CD4-positive, alpha-beta T cell treated with Interferon alpha-2 for 1 hour (primary cell): ENCODE measurements around the gene SLC36A1.
"Not testable (repeated sequence)": the region's sequence is repeated elsewhere in the genome, so short reads cannot be mapped to it uniquely, and the experiment has no call there.

Experiments
- DNase-seq, 2 donors: peaks; one replicate each; pipeline ENCODE4 v3.0.0-alpha.2; 2020 to 2022

The SLC36A1 gene

DNA sequence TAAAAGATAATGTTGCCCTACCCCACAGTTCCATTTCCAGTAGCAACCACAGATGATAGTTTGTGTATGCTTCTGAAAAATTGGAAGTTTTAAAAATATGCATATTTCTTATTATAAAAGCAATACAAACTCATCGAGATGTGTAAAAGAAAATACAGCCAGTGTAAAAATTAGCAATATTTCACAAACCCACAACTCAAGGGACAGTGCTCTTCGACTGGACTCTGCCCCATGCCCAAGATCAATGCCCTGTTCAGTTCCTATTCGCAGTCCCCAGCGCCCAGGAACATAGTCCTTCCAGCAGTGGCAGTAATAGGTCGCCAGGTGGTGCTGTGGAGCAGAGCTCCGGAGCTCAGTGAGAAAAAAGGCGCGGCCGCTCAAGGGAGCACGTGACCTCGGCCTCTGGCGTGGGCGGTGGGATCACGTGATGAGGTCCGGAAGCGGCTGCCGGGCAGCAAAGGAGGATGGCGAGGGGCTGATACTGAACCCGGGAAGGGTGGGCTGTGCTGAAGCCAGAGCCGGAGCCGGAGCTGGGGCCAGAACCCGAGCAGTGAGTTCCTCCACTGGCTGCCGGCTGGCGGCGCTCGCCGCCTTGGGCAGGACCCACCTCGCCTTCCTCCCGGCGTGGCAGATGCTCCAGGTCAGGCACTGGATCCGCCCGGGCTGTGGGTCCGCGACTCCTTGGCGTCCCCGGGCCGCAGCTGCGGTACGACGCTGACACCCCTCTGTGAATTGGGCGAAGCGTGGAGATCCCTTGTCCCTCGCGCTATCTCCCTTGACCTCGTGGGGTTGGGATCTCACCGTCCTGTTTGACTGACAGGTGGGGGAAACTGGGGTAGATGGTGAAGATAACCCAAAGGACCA lies at the start of gene SLC36A1:
Gene SLC36A1 (plus strand): TSS at position 430 of the 864 bp plus-strand sequence. CDS start 11,190 bp downstream, outside the sequence.
- peak; percentile 91 to 92 for DNase-seq

DNA sequence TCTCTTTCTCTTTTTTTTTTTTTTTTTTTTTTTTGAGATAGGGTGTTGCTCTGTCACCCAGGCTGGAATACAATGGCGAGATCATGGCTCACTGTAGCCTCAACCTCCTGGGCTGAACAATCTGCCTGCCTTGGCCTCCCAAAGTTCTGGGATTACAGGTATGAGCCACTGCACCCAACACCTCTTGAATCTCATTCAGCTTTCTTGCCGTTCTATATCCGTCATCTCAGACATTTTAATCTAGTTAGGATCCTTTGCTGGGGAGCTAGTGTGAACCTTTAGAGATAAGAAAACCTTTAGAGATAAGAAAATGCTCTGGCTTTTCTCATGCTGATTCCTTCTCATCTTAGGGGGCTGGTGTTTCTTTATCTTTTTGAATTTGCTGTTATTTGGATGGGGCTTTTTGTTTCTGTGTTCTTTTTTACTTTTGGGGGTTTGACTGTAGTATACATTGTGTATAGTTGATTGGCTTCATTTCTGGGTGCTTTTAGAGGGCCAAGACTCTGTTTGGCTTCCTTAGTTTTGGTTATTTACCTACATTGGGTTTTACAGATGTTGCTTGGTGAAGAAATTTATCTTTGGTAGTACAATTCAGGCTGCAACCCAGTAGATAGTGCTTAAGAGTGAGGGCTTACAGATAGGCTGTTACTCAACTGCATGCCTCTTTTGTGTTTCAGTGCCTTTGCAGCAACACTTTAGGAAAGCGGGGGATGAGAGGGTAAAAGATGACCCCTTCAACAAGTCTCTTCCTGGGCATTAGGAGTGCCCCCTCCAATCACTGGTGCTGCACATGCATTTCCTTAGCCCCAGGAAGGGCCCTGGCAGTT lies 41.9 kb upstream of the SLC36A1 start:
- no peak for DNase-seq

DNA sequence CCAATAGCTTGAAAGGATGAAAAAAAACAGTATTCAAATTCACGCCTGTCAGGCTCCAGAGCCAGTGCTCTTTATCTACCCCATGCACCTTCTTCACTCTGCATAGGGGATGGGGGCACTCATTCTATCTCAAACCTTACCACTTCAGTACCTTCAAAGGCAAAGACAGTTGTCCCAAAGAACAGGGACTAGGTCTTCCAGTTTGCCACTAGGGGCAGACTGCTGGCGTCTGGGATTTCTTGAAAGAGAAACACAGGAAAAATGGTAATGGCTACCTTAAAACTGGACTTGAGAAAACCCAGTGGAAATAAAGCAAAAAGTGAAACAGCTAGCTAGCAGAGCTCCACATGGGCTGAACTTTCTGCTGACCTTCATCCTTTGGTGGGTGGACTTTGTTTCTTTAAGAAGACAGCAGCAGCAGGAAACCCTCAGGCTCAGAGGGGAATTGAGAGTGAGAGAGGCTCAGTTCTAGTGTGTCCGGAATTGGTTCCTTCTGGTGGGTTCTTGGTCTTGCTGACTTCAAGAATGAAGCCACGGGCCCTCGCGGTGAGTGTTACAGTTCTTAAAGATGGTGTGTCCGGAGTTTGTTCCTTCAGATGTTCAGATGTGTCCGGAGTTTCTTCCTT lies 41.0 kb upstream of the SLC36A1 start:
- no peak for DNase-seq

DNA sequence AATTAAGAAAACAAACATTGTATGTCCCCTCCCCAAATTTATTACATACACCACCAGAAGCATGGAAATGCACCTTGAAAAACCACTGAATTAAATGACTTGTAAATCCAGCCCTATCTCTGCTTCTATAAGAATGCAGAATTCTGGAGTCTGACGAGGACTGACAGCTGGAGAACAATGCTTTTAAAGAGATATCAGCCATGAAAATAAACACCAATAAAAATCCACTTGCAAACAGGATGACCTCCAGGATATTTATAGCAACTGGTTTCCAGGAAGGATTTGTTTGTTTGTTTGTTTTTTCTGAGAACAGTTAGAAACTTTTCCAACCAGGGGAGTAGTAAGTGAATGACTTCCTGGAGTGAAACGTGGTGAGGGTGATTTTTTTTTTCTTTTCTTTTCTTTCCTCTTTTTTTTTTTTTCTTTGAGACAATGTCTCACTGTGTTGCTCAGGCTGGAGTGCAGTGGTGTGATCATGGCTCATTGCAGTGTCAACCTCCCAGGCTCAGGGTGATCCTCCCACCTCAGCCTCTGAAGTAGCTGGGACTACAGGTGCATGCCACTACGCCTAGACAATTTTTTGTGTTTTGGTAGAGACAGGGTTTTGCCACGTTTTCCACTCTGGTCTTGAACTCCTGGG lies 38.7 kb upstream of the SLC36A1 start:
- no peak for DNase-seq

DNA sequence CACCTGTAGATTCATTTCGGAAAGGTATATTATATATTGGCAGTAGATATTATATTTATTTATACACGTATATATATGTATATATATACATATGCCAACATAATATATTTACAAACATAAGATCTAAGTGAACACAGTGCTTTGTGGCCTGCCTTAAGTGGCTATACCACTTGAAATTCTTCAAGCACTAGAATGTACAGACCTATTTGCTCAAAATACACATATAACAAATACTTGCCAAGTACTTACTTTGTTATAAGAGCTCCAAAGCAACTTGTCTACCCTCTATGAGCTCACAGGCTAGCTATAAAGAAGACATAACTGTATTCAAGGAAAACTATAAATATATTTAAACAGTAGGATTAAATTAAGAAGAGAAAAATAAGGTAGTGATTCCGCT lies 33.6 kb upstream of the SLC36A1 start:
- DNase-seq: no peak

DNA sequence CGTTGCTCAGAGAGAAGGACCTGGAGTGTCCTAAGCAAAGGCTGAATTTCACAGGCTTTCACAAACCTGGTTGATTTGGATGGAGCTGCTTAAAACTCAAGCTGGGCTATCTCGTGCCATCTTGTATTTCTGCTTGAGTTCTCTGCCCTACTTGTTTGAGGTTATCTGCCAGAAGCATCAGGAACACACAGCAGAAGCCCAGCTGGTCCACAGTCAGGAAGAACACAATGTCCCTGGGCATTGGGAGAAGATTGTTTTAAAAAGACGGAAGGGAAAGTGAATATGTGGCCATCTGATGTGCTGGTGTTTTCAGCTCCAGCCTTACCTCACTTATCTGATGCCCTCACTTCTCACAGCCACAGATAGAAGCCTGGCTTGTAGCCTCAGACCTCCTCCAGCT lies 32.9 kb upstream of the SLC36A1 start:
- no peak for DNase-seq

DNA sequence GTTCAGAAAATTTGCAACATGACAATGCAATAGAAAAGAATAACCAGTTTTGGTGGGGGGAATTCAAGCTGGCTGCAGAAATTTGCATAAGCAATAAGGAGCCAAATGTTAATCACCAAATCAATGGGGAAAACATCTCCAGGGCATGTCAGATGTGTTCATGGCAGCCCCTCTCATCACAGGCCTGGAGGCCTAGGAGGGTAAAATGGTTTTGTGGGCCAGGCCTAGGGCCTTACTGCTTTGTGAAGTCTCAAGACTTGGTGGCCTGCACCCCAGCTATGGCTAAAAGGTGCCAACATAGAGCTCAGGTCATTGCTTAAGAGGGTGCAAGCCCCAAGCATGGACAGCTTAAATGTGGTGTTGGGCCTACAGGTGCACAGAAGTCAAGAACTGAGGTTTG lies 29.7 kb upstream of the SLC36A1 start:
- no peak for DNase-seq

DNA sequence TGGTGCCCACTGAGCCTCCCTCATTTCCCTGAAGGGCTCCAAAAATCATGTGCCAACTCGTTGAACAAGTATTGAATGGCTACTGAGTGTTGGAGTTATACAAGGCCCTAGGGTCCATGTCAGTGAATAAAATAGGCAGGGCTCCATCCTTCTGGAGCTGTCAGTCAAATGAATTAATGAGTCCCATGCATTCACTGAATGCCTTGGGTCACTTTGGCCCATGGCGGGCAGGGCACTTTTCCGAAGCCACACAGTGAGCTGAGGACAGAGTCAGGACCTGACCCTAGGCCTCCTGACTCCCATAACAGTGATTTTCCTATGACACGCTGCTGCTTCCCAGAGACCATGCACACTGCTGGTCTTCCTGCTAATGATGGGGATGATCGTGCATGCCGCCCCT lies 27.3 kb upstream of the SLC36A1 start:
- DNase-seq: no peak

DNA sequence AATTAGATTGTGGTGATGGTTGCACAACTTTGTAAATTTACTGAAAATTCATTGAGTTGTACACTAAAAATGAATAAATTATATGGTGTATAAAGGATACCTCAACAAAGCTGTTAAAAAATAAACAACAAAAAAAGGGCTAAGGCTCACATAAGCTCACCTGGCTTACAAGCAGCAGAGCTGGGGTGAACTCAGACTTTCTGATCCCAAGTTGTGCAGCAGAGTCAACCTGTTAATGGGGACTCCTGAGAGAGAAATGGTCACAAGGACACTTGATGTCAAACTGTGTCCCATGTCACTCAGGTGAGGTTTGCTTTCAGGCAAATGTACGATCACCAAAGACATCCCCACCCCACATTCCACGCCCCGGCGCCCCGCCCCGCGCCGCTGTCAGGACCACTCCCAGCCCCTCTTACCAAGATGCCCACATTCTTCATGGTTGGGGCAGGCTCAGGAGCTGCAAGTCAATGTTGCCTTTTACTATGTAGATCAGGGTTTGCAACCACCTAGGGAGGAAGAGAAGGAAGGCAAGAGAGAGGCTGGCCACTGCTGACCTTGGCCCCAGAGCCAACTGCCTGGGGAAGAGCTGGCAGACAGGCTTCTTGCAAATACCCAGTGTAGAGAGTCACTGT lies 22.4 kb upstream of the SLC36A1 start:
- DNase-seq: no peak

DNA sequence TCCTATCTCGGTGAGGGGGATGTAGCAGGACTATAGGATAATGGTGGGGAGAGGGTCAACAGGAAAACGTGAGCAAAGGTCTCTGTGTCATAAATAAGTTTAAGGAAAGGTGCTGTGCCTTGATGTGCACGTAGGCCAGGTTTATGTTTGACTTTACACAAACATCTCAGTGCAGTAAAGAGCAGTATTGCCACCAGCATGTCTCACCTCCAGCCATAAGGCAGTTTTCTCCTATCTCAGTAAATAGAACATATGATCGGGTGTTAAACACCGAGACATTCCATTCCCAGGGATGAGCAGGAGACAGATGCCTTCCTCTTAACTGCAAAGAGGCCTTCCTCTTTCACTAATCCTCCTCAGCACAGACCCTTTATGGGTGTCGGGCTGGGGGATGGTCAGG lies 21.1 kb upstream of the SLC36A1 start:
- DNase-seq: not testable (repeated sequence)

DNA sequence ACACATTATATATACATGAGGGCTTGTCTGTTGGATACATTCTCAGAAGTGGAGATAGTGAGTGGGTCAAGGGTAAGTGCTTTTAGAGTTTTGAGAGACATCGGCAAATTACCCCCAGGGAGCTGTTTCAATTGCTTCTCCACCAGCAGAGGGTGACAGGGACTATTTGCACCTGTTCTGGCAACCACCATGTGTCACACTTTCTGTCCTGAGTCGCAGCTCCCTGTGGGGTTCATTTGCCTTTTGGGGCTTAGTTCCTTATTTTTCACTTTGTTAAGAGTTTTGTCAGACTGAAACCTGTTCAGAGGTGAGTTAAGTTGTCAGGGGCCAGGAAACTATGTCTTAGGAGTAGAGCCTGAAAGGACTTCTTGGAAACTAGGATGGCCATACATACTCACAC lies 20.1 kb upstream of the SLC36A1 start:
- DNase-seq: peak in 1 of 2 donors; percentile 20

DNA sequence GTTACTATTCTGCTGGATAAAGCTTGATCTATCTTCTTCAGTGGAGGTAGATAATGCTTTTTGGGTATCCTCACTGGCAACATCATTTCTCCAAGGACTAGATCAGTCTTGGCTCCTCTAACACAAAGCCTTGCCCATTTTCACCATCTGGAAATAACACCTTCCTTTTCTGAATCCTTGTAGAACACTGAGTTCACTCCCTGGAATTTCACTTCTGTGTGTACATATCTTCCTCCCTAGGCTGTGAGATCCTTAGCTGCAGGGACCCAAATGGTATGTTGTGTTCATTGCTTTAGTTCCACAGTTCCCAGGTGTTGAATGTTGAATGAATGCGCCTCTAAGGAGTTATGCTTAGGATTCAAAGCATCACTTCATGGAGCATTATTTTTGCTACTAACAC lies 16.7 kb upstream of the SLC36A1 start:
- DNase-seq: no peak

DNA sequence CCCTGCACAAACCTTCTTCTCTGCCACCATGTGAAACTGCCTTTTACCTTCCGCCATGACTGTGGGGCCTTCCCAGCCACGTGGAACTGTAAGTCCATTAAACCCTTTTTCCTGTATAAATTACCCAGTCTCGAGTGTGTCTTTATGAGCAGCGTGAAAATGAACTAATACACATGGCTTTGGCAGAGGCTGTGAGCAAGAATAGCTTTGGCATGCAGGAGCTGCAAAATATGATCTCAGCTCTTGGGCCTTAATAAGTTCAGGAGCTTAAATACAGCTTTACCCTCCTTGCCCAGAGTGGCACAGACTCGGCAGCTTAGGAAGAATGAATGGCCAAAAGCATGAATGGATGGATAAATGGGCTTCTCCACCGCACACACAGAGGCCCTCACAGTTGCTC lies 15.7 kb upstream of the SLC36A1 start:
- DNase-seq: no peak

DNA sequence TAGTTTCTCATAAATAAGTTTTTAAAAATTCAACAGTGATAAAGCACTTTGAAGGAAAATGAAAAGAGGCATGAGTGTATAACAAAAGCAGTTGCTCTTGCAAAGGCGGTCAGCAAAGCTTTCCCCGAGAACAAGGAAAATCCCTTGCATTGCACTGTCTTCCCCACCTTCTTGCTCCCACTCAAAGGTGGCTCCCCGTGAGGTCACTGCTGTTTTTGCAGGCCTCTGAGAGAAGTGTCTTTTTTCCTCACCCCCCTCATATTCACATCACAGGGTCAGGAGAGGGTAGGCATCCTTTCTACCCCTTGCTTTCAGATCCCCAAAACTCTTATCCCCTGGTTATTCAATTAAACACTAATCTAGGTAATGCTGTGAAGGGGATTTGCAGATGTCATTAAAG lies 15.2 kb upstream of the SLC36A1 start:
- DNase-seq: no peak

DNA sequence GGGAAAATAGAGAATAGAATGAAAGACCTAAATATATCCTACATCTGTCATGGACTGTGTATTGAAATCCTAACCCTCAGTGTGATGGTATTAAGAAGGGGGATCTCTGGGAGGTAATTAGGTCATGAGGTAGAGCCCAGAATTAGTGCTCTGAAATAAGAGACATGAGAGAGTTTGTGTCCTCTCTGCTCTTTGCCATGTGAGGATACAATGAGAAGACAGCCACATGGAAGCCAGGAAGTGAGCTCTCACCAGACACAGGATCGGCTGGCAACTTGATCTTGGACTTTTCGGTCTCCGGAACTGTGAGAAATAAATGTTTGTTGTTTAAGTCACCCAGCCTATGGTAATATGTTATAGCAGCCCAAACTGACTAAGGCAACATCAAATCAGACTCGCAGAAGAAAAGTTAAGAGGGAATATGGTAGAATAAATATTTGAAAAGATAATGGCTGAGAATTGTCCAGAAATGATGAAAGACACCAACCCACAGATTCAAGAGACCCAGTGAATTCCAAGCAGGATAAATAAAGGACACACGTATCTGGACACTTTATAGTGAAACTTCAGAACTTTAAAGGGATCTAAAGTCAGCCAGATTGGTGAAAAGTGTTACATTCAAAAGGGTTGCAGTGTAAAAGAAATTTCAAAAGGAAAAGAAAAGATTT lies 12.7 kb upstream of the SLC36A1 start:
- DNase-seq: no peak

DNA sequence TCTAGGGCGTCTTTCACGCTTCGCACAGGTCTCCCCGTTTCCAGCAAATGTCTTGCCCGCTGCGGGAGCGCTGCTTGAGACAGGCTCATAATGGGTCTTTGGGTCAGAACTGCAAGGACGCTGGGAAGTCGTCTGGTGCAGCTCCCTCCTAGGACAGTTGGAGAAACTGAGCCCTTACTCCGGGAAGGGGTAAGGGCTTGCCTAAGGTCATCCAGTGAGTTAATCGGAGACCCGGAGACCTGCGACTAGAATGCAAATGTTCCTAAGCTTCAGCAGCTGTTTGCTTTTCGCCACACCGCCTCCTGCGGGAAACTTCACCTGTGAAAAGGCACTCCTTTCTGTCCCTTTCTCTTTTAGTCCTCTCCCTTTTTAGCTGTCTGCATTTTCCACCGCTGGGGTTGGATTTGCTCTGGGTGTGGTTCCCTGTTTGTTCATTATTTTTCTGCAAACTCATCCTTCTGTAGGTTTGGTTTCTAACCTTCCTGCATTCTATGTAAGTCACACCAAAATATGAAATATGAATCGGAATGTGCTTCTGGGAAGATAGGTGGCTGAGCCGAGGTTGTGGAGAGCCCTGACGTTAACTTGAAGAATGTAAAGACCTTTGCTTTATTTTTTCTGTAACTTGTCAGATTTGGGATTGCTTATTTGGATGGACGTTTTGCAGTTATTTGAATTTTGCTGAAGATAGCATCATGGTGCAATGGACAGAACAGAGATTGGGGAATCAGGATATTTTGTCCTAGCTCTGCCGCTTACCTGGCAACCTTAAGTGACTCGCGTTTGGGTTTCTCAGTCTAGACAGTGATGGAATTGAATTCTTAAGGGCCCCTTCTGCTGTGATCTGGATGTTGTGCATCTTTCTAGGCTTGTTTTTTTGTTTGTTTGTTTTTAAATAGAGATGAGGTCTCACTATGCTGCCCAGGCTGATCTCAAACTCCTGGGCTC lies 909 bp downstream of the SLC36A1 start:
- peak in 1 of 2 donors; percentile 25 for DNase-seq

DNA sequence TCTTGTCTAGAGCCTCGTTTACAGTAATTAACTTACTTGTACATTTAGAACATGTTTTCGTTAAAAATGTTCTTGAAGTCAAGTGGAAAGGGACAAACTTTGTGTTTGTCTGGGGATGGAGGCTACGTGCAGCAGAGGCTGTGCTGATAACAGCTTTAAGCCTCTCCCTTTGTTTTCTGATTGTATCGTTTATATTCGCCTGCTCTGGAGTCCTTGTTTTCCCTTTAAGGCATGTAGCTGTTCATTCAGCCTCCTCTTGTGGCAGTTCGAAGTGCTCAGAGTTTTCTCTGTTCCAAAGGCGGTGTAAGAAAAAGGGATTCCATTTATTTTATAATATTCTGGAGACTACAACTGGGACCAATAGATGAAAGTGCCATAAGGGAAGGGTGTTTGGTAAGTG lies 1.9 kb downstream of the SLC36A1 start:
- no peak for DNase-seq

DNA sequence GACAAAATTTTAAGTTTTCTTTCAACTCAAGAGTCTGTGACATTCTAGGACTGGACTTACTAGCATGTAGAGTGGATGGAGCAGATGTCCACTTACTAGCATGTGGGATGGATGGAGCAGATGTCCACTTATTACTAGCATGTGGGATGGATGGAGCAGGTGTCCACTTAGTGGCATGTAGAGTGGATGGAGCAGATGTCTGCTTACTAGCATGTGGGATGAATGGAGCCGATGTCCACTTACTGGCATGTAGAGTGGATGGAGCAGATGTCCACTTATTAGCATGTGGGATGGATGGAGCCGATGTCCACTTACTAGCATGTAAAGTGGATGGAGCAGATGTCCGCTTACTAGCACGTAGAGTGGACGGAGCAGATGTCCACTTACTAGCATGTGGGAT lies 2.4 kb downstream of the SLC36A1 start:
- no peak for DNase-seq

DNA sequence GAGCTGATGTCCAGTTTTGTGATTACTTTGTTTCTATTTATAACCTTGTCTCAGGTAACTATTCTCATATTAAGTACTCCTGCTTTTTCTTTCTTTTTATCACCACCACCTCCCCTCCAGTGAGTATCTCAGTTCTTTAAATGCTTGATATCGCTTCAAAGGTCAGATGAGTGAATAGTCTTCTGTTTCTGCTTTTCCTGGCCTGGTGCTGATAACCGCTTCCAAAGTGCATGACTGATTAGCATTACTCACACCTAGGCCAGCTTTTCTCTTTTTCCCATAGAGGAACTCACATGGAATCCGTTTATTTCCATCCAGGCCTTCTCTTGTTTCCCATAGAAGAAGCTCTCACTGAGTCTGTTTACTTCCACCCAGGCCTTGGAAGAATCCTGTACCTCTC lies 3.2 kb downstream of the SLC36A1 start:
- DNase-seq: no peak

DNA sequence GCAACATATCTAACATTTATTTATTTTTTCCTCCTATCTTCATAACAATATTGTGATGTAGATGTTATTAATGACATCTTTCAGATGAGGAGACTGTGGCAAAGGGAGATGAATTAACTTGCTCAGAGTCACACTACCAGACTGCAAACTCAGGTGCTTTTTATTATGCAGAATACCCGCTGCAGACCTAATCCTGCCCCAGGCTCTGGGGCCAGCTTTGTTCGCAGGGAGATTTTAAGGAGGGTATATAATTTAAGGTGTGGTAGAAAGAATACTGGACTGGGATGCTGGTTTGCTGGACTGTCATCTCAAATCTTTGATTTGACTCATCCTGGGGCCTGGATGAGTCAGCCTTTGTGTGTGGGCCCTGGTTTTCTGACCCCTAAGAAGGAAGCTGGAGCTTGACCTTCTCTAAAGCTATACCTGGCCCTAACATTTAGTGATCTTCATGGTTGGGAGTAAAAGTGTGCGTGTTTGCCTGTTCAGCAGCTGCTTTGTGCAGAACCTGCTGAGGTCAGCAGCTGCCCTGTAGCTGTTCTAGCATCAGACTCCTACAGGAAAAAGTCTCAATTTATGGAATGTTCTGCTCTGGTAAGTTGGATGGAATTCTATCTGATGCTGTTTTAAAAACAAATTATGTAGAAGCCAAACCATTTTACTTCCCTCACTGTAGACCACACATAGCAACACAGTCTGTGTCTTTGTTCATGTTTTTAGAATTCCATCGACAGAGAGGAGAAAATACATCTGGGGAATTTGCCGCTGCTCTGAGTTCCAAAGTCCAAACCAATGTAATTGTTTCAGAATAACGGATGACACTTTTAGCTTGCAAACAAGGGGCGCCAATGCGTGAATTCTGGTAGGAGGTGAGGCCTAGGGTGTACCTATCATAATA lies 4.5 kb downstream of the SLC36A1 start:
- DNase-seq: no peak
